MM.1S (cell line): ENCODE results near the gene PTPRD.

ENCODE experiments used
- EZH2 ChIP-seq: fragments of 300-600 bp; sonication (generic); optimal IDR thresholded peaks from 2 replicates; pipeline ENCODE3; 2017; ENCODE audit warnings: low read depth, mild to moderate bottlenecking, antibody characterized with exemption, low read length, mixed read lengths
- TF ChIP-seq, protein P1 (sequence below): fragments of 300-600 bp; sonication (generic); IDR thresholded peaks from 2 replicates; pipeline ENCODE4 v1.5.1; 2016; ENCODE audit warnings: antibody characterized with exemption, low read length, mixed read lengths

DNA sequence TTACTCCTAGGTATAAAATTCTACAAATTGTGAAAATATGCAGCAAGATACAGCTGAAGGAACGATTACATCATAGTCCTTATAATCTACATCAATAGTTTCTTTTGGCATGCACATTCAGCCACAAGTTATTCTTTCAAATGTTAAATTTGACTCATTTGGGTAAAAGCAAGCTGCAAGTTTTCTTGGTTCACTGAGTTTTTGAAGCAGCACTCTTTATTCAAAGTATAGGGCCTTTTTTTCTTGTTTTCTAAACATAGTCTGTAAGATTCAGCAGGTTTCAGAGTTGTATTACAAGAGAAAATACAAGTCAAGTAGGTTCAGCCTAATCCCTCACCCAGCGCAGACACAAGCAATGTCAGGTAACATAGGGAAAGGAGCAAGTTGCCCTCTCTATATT, 981.5 kb downstream of the PTPRD start:
- TF ChIP-seq, protein P1, sequence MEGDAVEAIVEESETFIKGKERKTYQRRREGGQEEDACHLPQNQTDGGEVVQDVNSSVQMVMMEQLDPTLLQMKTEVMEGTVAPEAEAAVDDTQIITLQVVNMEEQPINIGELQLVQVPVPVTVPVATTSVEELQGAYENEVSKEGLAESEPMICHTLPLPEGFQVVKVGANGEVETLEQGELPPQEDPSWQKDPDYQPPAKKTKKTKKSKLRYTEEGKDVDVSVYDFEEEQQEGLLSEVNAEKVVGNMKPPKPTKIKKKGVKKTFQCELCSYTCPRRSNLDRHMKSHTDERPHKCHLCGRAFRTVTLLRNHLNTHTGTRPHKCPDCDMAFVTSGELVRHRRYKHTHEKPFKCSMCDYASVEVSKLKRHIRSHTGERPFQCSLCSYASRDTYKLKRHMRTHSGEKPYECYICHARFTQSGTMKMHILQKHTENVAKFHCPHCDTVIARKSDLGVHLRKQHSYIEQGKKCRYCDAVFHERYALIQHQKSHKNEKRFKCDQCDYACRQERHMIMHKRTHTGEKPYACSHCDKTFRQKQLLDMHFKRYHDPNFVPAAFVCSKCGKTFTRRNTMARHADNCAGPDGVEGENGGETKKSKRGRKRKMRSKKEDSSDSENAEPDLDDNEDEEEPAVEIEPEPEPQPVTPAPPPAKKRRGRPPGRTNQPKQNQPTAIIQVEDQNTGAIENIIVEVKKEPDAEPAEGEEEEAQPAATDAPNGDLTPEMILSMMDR: no peak
- no peak for TF ChIP-seq EZH2
